ENCODE measurements around the gene CCDC106.

CCDC106 gene

DNA sequence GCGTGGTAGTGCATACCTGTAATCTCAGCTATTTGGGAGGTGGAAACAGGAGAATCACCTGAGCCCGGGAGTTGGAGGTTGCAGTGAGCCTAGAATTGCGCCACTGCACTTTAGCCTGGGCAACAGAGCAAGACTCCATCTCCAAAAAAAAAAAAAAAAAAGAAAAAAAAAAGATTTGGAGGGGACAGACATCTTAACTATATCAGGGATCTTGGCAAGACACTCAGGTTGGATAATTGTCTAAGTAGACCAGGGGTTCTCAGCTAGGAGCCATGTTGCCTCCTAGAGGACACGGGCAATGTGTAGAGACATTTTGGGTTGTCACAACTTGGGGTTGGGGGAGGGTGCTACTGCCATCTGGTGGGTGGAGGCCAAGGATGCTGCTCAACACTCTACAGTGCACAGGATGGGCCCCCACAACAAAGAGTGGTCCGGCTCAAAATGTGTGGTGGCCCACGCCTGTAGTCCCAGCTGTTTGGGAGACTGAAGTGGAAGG lies 9.1 kb upstream of the CCDC106 start:
- no peak for DNase-seq

DNA sequence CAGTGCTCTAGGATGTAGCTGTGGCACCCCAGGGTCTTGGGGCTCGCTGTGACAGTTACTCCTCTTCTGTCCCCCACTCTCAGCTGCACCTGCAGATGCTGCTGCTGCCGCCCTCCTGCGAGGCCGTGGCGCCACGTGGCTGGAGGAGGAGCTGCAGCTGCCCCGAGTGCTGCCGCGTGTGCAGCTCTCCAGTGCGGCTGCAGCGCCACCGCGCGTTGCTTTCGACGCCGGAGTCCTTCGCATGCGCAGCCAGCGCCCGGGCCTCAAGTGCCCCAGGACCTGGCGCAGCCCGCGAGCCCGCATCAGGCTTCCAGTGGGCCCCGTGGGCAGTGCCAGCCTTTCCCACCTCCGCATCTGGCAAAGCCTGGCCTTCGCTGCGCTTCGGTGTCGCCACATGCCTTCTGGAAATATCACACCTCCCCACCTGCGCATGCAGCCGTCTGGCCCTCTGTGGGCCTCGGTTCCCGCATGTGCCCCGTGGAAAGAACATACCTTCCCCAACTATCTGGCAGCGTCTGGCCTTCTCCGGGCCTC lies 7.9 kb upstream of the CCDC106 start:
- peak; percentile 47 for DNase-seq

DNA sequence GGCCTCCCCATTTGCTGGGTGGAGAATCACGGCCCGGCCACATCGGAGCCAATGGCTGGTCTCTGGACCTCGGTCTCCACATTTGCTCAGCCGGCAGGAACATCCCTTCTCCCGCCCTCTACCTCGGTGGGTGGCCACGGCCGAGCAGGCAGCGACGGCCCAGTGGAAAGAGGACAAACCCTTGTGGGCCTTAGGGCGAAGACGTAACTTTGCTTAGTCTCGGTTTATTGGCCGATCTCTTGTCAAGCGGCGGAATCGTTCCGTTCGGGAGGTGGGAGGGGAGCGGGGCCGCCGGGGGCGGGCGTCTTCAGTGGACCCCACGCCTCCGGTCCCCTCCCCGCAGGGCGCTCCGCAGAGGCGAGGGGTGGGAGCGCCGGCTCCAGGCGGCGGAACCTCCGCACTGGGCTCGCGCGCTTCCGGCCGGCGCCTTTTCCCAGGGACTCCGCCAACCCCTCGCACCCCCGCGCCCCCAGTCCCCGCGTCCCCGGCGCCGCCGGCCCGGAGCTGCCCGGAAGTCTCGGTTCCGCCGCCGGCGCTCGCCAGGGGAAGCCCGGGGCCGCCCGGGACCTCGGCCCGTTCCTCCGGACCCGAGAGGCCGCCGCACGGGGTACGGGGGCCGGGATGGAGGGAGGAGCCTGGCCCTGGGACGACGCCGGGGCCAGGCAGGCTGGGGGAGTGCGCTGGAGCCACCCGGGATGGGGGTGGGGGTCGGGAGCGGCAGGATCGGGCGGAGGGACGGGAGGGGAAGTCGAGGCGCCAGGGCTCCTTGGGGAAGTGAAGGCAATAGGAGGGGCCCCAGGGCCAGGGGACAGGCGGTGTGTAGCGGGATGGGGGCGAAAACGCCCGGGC lies 7.2 kb upstream of the CCDC106 start, which contains the start of gene ZNF580:
Gene ZNF580, plus strand, starts transcription at position 426 of the 849 bp plus-strand sequence. CDS start 1,507 bp downstream, outside the sequence.
- peak; percentile 47 for DNase-seq

DNA sequence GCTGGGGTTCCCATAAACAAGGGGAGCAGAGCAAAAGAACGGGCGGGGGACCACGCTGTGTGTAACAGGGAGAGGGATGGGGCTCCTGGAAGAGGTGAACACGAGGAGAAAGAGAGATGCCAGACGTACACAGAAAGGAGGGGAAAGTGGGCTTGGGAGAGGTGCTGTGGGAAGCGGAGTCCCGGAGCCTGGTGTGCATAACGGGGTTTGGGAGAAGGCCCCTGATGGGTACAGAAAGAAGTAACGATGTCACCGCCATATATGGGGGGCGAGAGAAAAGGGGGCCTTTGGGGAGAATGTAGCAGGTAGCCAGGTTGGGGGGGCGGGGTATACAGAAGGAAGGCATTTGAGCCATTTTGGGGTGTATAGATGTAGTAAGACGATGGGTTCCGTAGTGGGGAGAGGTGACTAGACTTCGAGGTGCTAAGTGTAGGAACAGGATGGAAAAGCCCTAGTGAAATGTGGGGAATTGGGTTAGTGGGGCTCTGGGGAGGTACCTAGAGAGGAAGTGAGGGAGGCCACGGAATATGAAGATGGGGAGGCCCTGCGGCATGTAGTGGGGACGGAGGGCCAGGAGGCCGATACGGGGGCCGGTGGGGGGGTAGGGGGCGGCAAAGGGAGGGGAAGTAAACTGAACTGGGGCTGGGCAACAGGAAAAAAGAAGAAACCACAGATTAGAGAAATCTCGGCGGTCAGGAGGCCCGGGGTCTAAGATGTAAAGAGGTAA lies 6.4 kb upstream of the CCDC106 start:
- DNase-seq = no peak

DNA sequence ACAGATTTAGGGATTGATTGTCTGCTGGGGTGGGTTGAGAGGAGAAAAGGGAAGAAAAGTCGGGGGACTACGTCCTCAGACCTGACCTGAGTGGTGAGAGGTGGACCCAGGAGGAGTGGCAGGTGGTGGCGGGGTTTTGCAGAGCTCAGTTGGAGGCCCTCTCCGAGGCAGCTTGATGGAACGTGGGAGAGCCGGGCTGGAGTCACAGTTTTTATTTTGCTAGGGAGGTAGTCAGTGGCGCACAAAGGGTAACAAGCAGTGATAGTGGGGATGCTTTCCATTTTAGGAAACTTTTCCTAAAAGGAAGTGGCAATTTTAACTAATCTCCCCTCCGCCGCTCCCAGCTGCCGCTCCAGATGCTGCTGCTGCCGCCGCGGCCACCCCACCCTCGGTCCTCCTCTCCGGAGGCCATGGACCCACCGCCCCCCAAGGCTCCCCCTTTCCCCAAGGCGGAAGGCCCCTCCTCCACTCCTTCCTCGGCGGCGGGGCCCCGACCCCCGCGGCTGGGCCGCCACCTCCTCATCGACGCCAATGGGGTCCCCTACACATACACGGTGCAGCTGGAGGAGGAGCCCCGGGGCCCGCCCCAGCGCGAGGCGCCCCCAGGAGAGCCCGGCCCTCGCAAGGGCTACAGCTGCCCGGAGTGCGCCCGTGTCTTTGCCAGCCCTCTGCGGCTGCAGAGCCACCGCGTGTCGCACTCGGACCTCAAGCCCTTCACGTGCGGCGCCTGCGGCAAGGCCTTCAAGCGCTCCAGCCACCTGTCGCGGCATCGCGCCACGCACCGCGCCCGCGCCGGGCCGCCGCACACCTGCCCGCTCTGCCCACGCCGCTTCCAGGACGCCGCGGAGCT lies 5.6 kb upstream of the CCDC106 start:
- DNase-seq = no peak

DNA sequence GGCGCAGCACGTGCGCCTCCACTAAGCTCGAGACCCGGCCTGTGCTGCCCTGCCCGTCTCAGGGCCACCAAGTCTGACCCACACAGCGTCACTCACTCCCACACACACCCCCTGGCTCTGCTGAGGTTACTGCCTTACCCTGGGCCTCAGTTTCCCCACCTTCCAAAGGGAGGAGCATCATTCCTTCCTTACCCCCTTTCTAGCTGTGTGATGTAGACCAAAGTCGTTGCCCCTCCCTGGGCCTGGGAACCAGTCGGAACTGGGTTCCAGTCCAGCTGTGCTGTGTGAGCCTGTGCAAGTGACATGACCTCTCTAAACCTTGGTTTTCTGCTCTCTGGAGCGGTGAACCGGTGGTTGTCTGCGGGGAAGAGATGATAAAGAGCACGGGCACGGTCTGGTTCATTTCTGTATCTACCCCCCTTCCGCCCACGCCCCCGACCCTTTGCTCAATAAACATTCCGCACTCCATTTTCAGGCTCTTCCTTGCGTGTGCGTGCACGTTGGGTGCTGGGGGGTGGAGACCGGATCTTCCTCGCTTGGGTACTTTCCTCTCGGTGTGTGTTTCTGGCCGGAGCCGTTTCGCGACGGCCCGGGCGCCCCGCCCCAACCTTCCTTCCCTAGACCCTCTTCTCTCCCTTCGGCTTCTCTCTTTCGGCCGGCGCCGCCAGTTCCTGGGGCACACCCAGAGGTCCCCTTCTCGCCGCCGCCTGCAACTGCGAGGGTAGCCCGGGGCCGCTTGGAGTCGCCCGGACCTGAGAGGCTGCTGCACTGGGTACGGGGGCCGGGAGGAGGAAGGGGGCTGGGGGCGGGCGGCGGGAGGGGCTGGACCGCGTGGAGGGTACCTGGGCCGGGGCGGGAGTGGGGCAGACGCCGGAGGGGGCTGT lies 4.8 kb upstream of the CCDC106 start, which contains the start of gene ZNF581:
Gene ZNF581, plus strand, starts transcription at position 647 of the 884 bp plus-strand sequence. CDS start 923 bp downstream, outside the sequence.
- DNase-seq = peak; percentile 55

DNA sequence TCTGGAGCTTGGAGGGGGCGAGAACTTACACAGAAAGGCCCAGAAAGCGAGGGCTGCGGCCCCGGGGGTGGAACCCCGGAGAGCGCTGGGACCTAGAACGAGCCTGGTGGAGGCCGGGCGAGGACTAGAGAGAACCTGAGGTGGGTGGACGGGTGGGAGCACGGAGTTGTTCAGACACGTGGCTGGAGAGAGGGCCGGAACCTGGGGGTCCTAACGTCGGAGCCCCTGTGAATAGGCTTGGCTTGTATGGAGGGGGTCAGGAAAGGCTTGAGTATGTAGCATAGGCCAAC lies 4.2 kb upstream of the CCDC106 start:
- no peak for DNase-seq

DNA sequence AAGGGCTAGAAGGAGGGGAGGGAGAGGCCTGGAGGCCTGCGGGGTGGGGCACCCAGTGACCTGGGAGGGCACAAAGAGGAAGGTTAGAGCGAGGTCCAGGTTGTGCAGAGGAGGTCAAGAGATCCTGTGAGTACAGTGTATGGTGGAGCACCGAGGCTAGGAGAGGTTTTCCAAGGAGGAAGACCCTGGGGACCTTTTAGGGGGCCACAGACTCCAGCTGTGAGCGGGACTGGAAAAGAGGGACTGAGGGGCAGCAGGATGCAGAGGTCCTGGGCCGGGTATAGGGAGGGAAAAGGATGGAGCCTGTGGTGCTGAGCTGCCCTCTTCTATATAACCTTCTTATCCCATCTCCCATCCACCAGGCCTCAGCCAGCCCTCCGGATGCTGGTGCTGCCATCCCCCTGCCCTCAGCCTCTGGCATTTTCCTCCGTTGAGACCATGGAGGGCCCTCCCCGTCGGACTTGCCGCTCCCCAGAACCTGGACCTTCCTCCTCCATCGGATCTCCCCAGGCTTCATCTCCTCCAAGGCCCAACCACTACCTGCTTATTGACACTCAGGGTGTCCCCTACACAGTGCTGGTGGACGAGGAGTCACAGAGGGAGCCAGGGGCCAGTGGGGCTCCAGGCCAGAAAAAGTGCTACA lies 3.7 kb upstream of the CCDC106 start:
- DNase-seq = no peak

DNA sequence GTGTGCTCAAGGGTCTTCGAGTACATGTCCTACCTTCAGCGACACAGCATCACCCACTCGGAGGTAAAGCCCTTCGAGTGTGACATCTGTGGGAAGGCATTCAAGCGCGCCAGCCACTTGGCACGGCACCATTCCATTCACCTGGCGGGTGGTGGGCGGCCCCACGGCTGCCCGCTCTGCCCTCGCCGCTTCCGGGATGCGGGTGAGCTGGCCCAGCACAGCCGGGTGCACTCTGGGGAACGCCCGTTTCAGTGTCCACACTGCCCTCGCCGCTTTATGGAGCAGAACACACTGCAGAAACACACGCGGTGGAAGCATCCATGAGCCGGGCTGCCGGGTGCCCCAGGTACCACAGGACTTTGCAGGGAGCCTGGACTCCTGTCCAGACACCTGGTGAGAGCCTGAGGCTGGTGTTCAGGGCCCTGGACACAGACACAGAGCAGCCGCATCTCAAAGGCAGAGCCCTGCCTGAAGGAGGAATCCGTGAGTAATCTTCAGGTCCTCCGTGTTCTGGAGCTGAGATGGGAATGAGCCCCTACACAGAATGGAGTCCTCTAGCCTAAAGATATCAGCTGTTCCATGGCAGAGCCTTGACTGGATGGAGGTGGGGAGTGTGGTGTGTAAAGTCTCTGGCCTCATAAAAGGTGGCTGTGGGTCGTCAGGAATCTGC lies 3.0 kb upstream of the CCDC106 start:
- no peak for DNase-seq

DNA sequence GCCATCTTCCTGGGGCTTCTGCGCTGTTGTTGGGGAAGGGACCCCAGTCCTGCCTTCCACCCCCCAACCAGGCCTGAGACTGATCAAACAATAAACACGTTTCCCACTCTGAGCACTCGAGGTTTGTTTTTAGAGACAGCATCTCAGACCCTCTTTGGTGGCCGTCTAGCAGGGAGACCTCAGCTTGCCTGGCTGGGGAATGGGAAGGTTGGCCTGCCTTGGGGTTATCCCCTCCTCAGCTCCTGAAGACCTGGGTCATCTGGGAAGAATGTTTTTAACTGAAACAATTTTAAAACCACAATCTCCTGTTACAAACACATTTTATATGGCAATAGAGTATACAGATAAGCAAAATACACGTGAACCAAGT lies 2.5 kb upstream of the CCDC106 start:
- no peak for DNase-seq

DNA sequence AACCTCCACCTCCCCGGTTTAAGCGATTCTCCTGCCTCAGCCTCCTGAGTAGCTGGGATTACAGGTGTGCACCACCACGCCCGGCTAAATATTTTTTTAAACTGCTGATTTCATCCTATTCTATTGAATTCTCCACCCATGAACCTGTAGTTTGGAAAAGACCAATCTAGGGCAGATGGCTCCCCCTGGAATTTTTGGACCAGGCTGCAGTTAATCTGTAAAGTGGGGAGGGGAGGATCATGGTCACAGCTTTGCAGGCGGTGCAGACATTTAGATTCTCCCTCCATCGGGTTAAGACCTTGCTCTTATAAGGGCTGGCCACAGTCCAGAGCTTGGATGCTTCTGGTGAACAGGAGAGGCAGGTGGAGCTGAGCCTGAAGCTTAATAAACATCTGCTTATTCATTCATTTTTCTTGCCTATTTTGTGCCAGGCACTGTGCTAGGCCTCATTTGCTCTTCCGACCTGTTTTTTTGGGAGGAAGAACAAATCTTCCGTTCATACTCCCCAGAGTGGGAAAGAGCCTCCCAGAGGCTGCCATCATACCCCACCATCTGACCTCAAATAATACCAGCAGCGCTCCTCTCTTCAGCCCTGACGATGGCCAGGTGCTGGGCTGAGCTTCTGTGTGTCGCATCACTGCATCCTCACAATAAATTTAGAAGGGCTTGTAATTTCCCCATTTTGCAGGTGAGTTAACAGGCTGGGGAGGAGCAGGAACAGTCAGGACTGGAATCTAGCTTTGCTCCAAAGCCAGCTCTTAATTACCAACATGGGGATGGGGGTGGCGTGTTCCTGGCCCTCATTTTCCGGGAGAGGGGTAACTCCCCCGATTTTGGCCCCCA lies 902 bp upstream of the CCDC106 start:
- DNase-seq = no peak

DNA sequence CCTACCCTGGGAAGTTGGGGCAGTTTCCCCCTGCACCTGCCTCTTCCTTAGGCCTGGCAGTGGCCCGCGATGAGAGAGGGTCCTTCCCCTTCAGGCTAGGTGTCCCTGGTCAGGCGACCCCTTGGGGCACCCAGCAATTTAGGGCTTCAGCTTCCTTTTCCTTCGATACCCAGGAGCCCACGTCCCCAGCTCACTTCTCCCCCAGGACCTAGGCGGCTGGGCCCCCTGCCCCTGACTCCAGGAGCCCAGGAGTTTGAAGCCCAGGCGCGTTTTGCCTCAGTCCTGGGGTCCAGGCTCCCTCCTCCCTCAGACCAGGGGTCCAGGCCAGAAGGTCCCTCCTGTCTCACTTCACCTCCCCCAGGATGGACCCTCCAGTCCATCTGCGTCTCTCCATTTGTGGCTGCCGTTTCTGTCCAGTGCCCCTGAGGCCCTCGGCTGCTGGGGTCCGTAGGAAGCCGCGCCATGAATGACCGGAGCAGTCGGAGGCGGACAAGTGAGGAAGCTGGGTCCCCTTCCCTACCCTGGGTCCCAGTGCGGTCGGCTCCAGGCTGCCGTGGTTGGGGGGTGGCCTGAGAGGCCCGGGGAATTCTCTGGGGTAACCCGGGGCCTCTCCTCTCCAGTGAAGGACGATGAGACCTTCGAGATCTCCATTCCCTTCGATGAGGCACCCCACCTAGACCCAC lies 714 bp downstream of the CCDC106 start:
- no peak for DNase-seq

DNA sequence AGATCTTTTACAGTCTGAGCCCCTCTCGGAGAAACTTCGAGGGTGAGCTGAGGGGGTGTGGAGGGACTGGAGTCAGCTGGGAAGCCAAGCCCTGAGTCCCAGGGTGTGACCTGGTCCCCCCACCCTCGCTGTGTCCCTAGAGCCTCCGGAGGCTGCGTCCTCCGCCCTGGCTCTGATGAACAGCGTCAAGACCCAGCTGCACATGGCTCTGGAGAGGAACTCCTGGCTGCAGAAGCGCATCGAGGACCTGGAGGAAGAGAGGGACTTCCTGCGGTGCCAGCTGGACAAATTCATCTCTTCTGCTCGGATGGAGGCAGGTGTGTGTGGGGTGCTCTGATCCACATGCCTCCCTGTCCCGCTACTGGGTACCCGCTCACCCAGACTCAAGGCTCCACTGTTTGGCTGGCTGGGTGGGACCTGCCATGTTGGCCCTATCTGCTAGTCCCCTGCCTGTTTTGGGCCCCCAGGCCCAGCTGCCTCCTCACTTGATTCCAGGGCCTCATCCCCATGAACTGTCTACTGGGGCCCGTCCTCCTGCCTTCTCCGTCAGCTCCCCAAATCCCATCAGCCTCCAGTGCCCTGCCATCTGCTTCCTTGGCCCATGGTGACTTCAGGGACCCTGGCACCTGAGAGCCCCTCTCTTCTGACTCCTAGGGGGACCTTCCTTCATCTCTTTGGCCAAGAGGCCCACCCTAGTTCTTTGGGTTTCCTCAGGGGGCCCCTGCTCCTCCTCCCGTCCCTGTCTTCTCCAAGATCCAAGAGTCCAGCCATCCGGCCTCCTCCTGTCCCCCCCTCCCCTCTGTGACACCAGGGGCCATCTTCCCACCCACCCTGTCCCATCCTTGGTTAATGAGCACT lies 1.5 kb downstream of the CCDC106 start:
- DNase-seq = no peak

DNA sequence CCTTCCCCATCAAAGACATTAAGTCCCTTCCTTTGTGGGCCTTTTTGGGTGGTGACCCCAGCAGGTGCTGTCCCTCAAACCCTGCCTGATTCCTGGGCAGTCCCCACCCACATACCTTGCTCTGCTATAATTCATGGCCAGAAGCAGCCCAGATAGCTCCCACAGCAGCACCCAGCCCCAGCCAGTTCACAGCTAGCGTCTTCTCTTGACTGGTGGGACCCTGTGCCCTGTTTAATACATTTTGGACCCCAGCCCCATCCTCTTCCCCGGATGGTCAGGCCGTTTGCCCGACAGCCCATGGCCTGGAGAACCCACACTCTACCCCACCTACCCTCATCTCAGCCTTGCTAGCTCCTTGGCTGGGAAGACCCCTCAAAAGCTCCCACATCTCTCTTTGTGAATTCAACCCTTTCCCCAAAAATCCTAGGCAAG lies 2.1 kb downstream of the CCDC106 start:
- DNase-seq = no peak

DNA sequence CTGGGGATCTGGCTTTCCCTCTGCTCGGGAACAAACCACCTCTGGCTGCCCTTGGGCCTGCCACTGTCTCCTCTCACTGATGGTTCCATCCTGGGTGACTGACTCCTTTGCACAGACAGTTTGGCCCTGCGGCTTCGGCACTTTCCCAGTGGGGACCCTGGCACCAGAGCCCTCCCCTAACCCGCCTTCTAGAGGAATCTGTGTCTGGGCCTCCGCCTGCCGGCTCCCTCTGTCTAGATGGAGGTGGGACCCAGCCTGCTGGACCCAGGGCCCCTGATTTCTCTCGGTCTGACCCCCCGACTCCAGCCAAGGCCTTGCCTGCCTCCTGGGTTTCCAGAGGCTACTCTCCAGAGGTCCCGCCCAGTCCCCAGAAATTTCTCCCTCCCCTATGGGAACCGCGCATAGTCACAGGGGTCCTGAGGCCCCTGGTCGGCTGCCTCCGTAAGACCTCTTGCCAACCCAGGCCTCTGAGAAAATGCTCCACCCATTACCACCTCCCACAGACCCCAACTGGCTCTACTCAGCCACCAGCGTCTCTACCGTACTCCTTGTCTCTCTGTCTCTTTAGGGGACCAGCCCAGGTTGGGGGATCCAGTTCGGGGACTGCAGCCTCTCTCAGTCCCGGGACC lies 2.7 kb downstream of the CCDC106 start:
- no peak for DNase-seq

DNA sequence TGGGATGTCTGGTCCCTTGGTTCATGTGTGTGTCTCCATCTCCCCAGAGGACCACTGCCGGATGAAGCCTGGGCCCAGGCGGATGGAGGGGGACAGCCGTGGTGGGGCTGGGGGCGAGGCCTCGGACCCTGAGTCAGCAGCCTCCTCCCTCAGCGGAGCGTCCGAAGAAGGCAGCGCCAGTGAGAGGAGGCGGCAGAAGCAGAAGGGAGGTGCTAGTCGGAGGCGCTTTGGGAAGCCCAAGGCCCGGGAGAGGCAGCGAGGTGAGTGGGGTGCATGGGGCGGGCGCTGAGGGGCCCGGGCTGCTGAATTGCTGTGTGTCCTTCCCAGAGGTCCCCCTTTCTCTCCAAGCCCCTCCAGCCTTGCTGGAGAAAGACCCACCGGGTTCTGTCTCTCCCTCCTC lies 3.2 kb downstream of the CCDC106 start:
- DNase-seq = no peak

DNA sequence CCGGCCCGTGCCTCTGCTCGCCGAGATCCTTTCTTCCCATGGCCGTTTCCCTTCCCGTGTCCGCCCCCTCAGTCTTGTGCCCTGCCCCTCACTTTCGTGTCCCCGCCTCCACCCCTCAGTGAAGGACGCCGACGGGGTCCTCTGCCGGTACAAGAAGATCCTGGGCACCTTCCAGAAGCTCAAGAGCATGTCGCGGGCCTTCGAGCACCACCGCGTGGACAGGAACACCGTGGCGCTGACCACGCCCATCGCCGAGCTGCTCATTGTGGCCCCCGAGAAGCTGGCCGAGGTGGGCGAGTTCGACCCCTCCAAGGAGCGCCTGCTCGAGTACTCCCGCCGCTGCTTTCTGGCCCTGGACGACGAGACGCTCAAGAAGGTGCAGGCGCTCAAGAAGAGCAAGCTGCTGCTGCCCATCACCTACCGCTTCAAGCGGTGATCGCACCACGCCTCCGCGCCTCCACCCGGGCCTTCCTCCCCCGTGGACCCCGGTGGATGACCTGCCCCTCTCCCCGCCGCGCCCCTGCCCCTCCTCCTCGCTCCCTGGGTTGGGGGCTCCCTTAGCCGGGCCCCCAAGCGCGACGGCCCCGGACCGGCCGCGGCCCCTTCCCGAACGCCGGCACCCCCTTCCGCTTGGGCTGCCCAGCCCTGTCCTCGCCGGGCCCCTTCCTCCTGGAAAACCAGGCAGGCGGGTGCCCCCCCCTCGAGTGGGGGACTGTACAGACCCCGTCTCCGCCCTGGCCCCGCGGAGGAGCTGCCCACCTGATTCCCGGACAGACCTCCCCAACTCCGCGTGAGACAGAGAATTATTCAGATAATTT lies 4.5 kb downstream of the CCDC106 start:
- no peak for DNase-seq
